NCI-H526 treated with DMSO at 0.1 percent for 48 hours (cell line): ENCODE results near the gene PTGFR.

ENCODE experiments used
- DNase-seq: peaks from one replicate; lab custom pipeline; 2025; lab: John Stamatoyannopoulos, UW

The PTGFR gene

GRCh38 chr1:78490861-78491450 lies at the start of gene PTGFR:
TSS of gene PTGFR (plus strand) at chr1:78490974. CDS start at chr1:78492744, 1,770 bp downstream.
- no peak for DNase-seq

- no peak for DNase-seq
These were observed 48.9 kb upstream of the PTGFR start for GRCh38 chr1:78441921-78442320.

GRCh38 chr1:78447086-78447485 lies 43.7 kb upstream of the PTGFR start:
- DNase-seq: no peak

GRCh38 chr1:78464449-78464891 lies 26.3 kb upstream of the PTGFR start:
- no peak for DNase-seq

GRCh38 chr1:78465143-78465542 lies 25.6 kb upstream of the PTGFR start:
- DNase-seq: no peak

- no peak for DNase-seq
These were observed 22.3 kb upstream of the PTGFR start for GRCh38 chr1:78468521-78468920.

- DNase-seq: no peak
These were observed 21.2 kb upstream of the PTGFR start for GRCh38 chr1:78469576-78469975.

- no peak for DNase-seq
These were observed 18.7 kb upstream of the PTGFR start for GRCh38 chr1:78471890-78472620.

GRCh38 chr1:78472851-78473496 lies 17.8 kb upstream of the PTGFR start:
- DNase-seq: no peak

GRCh38 chr1:78474092-78474491 lies 16.7 kb upstream of the PTGFR start:
- no peak for DNase-seq

GRCh38 chr1:78475888-78476610 lies 14.7 kb upstream of the PTGFR start:
- DNase-seq: no peak

GRCh38 chr1:78483903-78484302 lies 6.9 kb upstream of the PTGFR start:
- DNase-seq: no peak

GRCh38 chr1:78491451-78492071 lies 787 bp downstream of the PTGFR start:
- no peak for DNase-seq

- DNase-seq: no peak
These were observed 1.7 kb downstream of the PTGFR start for GRCh38 chr1:78492386-78492950.

GRCh38 chr1:78493451-78493850 lies 2.7 kb downstream of the PTGFR start:
- DNase-seq: no peak

- DNase-seq: no peak
These were observed 6.4 kb downstream of the PTGFR start for GRCh38 chr1:78497201-78497600.

GRCh38 chr1:78500529-78500928 lies 9.8 kb downstream of the PTGFR start:
- DNase-seq: no peak

- no peak for DNase-seq
These were observed 10.4 kb downstream of the PTGFR start for GRCh38 chr1:78501203-78501602.

- no peak for DNase-seq
These were observed 20.6 kb downstream of the PTGFR start for GRCh38 chr1:78511334-78511733.

- DNase-seq: no peak
These were observed 25.9 kb downstream of the PTGFR start for GRCh38 chr1:78516716-78517115.

GRCh38 chr1:78519446-78519845 lies 28.7 kb downstream of the PTGFR start:
- no peak for DNase-seq

GRCh38 chr1:78520216-78520615 lies 29.4 kb downstream of the PTGFR start:
- DNase-seq: no peak
